ENCODE measurements around the gene LEFTY1.

LEFTY1 gene

GRCh38 chr1:225855503-225856300 is 33.2 kb downstream of the LEFTY1 start:
- FAIRE-seq (no peak), DNase-seq (ENCODE audit: extremely low spot score, insufficient read length, low read depth) (no peak)

- no peak for DNase-seq (ENCODE audit: extremely low spot score, insufficient read length, low read depth)
- no peak for FAIRE-seq
Measured at GRCh38 chr1:225853441-225853840, 35.5 kb downstream of the LEFTY1 start.

DNA sequence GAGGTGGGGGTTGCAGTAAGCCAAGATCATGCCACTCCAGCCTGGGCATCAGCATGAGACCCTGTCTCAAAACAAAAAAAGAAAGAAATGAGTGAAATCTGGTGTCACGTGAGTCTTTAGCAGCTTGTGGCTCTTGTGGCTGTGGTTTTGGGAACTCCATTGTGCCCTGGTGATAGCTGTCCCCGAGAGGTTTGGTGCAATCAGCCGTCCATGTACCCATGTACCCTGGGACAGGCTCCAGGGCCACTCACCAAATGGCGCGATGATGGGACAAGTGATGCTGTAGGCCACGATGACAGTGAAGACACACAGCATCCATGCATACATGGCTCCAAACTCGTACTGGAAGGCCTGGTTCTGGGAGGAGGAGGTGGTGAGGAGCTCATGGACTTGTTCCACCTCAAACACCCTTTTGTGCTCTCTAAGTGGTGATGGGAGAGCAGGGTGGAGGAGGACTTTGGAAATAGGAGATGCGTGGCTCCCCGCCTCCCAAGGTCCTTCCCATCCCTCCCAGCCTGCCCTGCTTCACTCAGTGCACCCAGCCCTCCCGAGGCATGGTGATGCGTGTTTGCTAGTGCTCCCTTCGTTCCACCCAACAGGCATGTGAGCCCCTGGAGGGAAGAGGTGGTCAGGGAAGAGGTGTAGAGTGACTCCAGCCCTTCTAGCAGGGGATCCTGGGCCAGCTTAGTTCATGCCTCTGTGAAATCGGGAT is 36.4 kb downstream of the LEFTY1 start:
- FAIRE-seq (no peak), DNase-seq (ENCODE audit: extremely low spot score, insufficient read length, low read depth) (no peak)

DNA sequence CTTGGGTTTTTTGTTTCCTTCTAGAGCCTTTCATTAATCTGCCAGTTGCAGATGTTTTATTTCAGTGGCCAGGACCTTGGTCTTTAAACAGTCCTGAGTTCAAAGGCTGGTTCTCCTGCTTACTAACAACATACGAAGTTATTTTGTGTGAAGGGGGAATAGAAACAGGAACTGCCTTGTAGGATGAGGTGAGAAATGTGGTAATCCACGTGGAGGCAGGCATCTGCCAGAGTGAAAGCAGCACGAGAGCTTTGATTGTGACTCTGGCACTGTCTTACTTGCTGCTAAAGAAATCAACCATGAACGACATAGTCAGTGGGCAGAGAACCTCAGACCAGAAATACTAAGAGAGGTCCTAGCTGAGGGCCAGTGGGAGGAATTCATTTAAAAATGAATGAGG is 37.1 kb downstream of the LEFTY1 start:
- DNase-seq (ENCODE audit: extremely low spot score, insufficient read length, low read depth): peak; percentile 40
- peak; percentile 78 for FAIRE-seq

GRCh38 chr1:225850370-225850769 is 38.6 kb downstream of the LEFTY1 start:
- FAIRE-seq: no peak
- DNase-seq (ENCODE audit: extremely low spot score, insufficient read length, low read depth): no peak

DNA sequence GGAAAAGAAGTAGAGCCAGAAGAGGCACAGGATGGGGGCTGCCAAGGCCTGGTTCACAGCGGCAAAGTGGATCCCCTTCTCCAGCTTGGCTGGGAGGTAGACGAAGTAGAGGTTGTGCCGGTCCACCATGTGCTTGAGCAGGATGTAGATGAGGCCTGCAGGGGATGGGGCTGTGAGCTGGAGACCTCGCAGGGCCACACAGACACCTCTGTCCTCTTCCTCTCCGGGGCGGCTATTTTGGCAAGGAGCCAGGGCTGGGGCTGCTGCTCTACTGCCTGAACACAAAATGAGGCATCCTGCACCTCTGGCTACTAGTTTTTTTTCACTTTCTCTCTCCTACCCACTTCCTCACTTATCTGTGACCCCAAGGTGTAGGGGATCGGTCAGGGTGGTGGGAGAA is 39.0 kb downstream of the LEFTY1 start:
- FAIRE-seq (no peak), DNase-seq (ENCODE audit: extremely low spot score, insufficient read length, low read depth) (no peak)

GRCh38 chr1:225848030-225848955 is 40.7 kb downstream of the LEFTY1 start:
- FAIRE-seq (peak; percentile 86), DNase-seq (ENCODE audit: extremely low spot score, insufficient read length, low read depth) (peak; percentile 22)

DNA sequence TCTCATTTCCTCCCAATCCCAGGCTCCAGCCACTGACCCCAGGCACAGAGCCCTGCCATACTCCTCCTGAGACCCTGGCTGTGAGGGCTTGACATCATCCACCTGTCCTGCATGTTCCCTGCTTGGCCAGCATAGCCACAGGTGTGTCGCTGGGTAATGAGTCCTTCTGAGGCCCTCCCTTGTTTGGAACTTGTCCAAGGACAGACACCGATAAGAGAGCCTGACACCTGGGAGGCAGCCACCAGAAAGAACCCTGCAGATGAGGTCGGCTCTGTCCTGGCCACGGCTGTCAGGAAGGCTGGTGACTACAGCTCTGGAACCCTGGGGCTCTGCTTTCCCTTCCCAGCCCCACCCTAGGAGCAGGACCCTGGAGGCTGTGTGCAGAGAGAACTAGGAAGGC is 41.3 kb downstream of the LEFTY1 start:
- FAIRE-seq (no peak), DNase-seq (ENCODE audit: extremely low spot score, insufficient read length, low read depth) (no peak)

GRCh38 chr1:225846331-225847310 is 42.3 kb downstream of the LEFTY1 start:
- no peak for DNase-seq (ENCODE audit: extremely low spot score, insufficient read length, low read depth)
- no peak for FAIRE-seq

- FAIRE-seq: no peak
- no peak for DNase-seq (ENCODE audit: extremely low spot score, insufficient read length, low read depth)
Measured at GRCh38 chr1:225845571-225846259, 43.2 kb downstream of the LEFTY1 start.

GRCh38 chr1:225845097-225845496 is 43.8 kb downstream of the LEFTY1 start:
- DNase-seq (ENCODE audit: extremely low spot score, insufficient read length, low read depth) (no peak), FAIRE-seq (no peak)

DNA sequence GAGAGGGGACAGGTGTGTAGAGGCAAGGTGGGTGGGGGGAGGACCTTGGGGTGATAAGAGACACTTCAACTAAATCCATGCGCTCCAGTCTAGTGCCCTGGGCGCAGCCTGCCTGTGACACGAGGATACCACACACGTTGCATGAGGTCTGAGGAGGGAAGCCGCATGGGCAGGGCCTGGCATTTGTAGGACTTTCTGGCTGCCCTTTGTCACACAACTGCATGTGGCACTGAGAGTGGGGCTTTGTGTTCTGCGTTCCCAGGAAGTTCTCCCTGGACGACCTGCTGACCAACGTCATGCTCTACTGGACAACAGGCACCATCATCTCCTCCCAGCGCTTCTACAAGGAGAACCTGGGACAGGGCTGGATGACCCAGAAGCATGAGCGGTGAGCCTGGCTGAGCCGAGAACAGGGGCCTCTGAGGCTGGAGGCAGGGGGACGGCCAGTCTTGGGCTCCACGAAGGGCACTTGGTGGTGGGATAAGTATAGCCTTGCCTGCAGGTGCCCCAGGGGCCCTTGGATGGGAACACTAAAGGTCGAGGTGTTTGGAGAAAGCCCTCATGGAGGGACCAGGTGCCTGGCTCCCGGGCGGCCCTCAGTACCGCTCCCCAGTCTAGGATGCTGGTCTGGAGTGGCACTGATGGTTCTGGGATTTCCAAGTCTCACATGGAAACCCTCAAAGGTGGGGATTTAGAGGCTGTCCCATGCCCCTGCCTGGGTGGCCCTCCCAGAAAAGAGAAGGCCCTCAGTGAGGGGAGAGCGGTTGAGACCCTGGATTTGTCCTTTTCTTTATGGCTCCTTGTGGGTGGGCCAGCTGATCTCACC is 44.5 kb downstream of the LEFTY1 start:
- DNase-seq (ENCODE audit: extremely low spot score, insufficient read length, low read depth) (no peak), FAIRE-seq (no peak)

GRCh38 chr1:225843426-225843795 is 45.5 kb downstream of the LEFTY1 start:
- DNase-seq (ENCODE audit: extremely low spot score, insufficient read length, low read depth): no peak
- no peak for FAIRE-seq

DNA sequence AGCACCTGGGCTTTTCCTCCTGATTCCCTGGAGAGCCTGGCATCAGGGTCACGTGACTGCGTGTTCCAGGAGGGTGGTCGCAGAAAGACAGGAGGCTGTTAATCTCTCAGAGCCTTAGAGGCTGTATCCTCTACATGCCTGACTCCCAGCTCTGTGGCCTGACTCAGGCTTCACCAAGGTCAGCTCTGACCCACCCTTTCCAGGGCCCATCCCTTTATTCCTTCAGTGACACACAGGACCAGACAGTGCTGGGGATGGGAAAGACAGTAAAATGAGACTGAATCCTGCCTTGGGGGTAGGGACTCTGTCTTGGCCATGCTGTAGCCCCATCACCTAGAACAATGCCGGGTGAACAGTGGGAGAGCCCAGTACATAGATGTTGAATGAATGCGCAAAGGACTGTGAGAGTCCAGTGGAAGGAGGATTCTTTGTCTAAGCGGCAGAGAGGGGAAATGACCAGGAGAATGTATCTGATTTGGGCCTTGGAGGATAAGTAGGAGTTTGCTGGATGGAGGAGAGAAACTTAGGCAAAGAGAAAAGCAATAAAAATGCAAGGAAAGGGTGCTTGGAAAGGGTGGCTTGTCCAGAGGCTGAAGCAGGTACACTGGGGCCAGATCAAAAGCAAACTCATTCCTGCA is 46.0 kb downstream of the LEFTY1 start:
- FAIRE-seq (no peak), DNase-seq (ENCODE audit: extremely low spot score, insufficient read length, low read depth) (no peak)

- FAIRE-seq: no peak
- no peak for DNase-seq (ENCODE audit: extremely low spot score, insufficient read length, low read depth)
Measured at GRCh38 chr1:225842074-225842473, 46.9 kb downstream of the LEFTY1 start.

- FAIRE-seq (no peak), DNase-seq (ENCODE audit: extremely low spot score, insufficient read length, low read depth) (no peak)
Measured at GRCh38 chr1:225840713-225841112, 48.2 kb downstream of the LEFTY1 start.

DNA sequence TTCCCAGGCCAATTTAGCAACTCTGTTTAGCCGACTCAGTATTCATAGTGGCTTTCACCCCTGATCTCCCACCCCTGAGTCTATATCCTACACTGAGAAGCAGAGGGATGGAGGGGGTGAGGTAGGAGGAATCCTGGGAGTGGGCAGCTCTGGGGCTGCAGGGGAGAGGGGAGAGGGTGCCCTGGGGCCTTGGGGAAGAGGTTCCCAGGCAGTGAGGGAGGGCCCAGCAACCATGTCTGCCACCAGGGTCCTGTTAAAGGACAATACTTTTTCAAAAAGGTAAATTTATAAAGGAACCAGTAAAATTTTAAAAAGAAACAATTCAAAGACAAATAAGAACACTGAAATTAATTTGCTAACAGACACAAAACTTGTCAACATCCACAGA is 48.7 kb downstream of the LEFTY1 start:
- DNase-seq (ENCODE audit: extremely low spot score, insufficient read length, low read depth) (no peak), FAIRE-seq (no peak)

GRCh38 chr1:225838793-225839192 is 50.2 kb downstream of the LEFTY1 start:
- DNase-seq (ENCODE audit: extremely low spot score, insufficient read length, low read depth) (no peak), FAIRE-seq (no peak)

Measured in GM18507 (cell line).